PC-9 (cell line): ENCODE results near the gene DYSF. TPM values are rescaled to one million over a fixed set of nuclear protein-coding genes. Genes with fewer than 3 reads are reported as not detected.

Source experiments
- BruUV-seq: library from RNA; stranded (reverse); fragments of 400-500 nt; replicated peaks from 2 replicates; lab custom pipeline; 2021; lab: Mats Ljungman, UMichigan
- CTCF ChIA-PET: fragments of 300-600 bp; sonication (Branson Sonifier 250); formaldehyde crosslinking; loops from one replicate; lab custom pipeline; 2022; ENCODE audit warnings: antibody characterized with exemption; lab: Charles Lee
- POLR2A ChIA-PET: fragments of 300-600 bp; sonication (Branson Sonifier 250); formaldehyde crosslinking; loops from one replicate; lab custom pipeline; 2022; ENCODE audit warnings: antibody characterized with exemption; ENCODE audit not compliant: unreplicated experiment; lab: Charles Lee
- DNase-seq, 2 experiments: peaks; one replicate each; pipeline versions ENCODE4 v3.0.0 to v3.0.0-alpha.2; 2015 to 2022; ENCODE audit warnings: mixed read lengths in 1 of 2
- H2AFZ ChIP-seq: fragments of 200-600 bp; sonication (generic); 2 replicates; pipeline ENCODE4 v1.8.1; 2017; ENCODE audit warnings: antibody characterized with exemption
- H3F3A ChIP-seq: fragments of 200-600 bp; sonication (generic); 2 replicates; pipeline ENCODE4 v1.8.1; 2017; ENCODE audit warnings: antibody characterized with exemption, mild to moderate bottlenecking, low read depth; ENCODE audit not compliant: insufficient read depth
- H3K27ac ChIP-seq: fragments of 200-600 bp; sonication (generic); 2 replicates; pipeline ENCODE4 v1.6.1; 2016; ENCODE audit warnings: mixed run types
- H3K27me3 ChIP-seq: fragments of 200-600 bp; sonication (generic); 2 replicates; pipeline ENCODE4 v1.6.1; 2016; ENCODE audit warnings: low read depth, mixed run types; ENCODE audit not compliant: insufficient read depth
- H3K36me3 ChIP-seq: fragments of 200-600 bp; sonication (generic); 2 replicates; pipeline ENCODE4 v1.6.1; 2016; ENCODE audit warnings: low read depth, mixed run types
- H3K4me1 ChIP-seq: fragments of 200-600 bp; sonication (generic); replicated peaks from 2 replicates; pipeline ENCODE4 v1.6.1; 2016; ENCODE audit warnings: mixed run types; ENCODE audit not compliant: insufficient read depth
- H3K4me2 ChIP-seq: fragments of 200-600 bp; sonication (generic); 2 replicates; pipeline ENCODE4 v1.6.1; 2017; ENCODE audit warnings: mixed run types
- H3K4me3 ChIP-seq: fragments of 200-600 bp; sonication (generic); 2 replicates; pipeline ENCODE4 v1.6.1; 2016; ENCODE audit warnings: mixed run types
- H3K79me2 ChIP-seq: fragments of 200-600 bp; sonication (generic); 2 replicates; pipeline ENCODE4 v1.6.1; 2017; ENCODE audit warnings: low read depth, mixed run types
- H3K9me2 ChIP-seq: fragments of 200-600 bp; sonication (generic); 2 replicates; pipeline ENCODE4 v1.8.1; 2017; ENCODE audit warnings: mild to moderate bottlenecking; ENCODE audit not compliant: insufficient read depth
- H3K9me3 ChIP-seq: fragments of 200-600 bp; sonication (generic); 2 replicates; pipeline ENCODE4 v1.8.1; 2016; ENCODE audit warnings: low read depth; ENCODE audit not compliant: insufficient read depth
- H4K20me1 ChIP-seq: fragments of 200-600 bp; sonication (generic); 2 replicates; pipeline ENCODE4 v1.8.1; 2017; ENCODE audit not compliant: insufficient read depth
- CTCF ChIP-seq: fragments of 200-600 bp; sonication (generic); conservative IDR thresholded peaks from 2 replicates; pipeline ENCODE4 v1.6.1; 2017; ENCODE audit warnings: mixed run types, antibody characterized with exemption, mild to moderate bottlenecking, moderate library complexity
- EZH2 ChIP-seq: fragments of 200-600 bp; sonication (generic); IDR thresholded peaks from 2 replicates; pipeline ENCODE4 v1.8.0; 2017; ENCODE audit warnings: antibody characterized with exemption, low read depth
- intact Hi-C: fragments of 100-400 bp; cut with micrococcal nuclease; formaldehyde crosslinking; loops from one replicate; pipeline ENCODE4 v1.10.0; 2022; ENCODE audit not compliant: unreplicated experiment
- total RNA-seq: library from RNA; stranded (reverse); gene quantifications from 2 replicates; pipeline ENCODE4 v1.2.3, GENCODE V29; 2021

The DYSF gene
- total RNA-seq, 1 experiment from 2014 or later: 12.2 TPM

- peak overlapping the region; percentile 48 for H3K4me2 ChIP-seq
- TF ChIP-seq EZH2 (no peak), CTCF (no peak)
- BruUV-seq: no TSS peak
- H3K4me1 ChIP-seq: peaks cover 34% of the 10 kb centered on the region
- intact Hi-C loops: loop anchor here (10.0 kb wide), 1 partner anchor 101 kb away; no protein-coding TSS in a partner anchor
- DNase-seq: peak; percentile 44 to 80
- H3K79me2 ChIP-seq: no peaks in the 10 kb centered on the region
- H3K9me3 ChIP-seq: peaks cover 7% of the 10 kb centered on the region; the same call in 1 of the 2 replicates
- peaks cover 7% of the 10 kb centered on the region; the same call in 1 of the 2 replicates for H3K36me3 ChIP-seq
- no peaks in the 10 kb centered on the region for H4K20me1 ChIP-seq
- H3K9me2 ChIP-seq: 0 out of 2 replicates have a peak, but pooled peaks cover 3% of the 10 kb centered on the region
- peaks cover 13% of the 10 kb centered on the region; the same call in 1 of the 2 replicates for H3F3A ChIP-seq
- POLR2A ChIA-PET: no interaction called here
- CTCF ChIA-PET: no interaction called here
- no peak overlapping the region for H2AFZ ChIP-seq
- H3K27me3 ChIP-seq: no peaks in the 10 kb centered on the region
- peak overlapping the region; percentile 41; the same call in 1 of the 2 replicates for H3K27ac ChIP-seq
- no peak overlapping the region for H3K4me3 ChIP-seq
Measured at GRCh38 chr2:71643674-71644357, 190.5 kb downstream of the DYSF start.

- Histone ChIP-seq H3K27ac (0 out of 2 replicates have a peak overlapping the region, but pooled peaks have one; percentile 29), H3K36me3 (peaks cover 7% of the 10 kb centered on the region; the same call in 1 of the 2 replicates), H3K4me1 (peaks cover 34% of the 10 kb centered on the region), H2AFZ (no peak overlapping the region), H3F3A (peaks cover 13% of the 10 kb centered on the region; the same call in 1 of the 2 replicates), H3K4me2 (peak overlapping the region; percentile 48), H3K9me2 (0 out of 2 replicates have a peak, but pooled peaks cover 3% of the 10 kb centered on the region), H3K9me3 (peaks cover 7% of the 10 kb centered on the region; the same call in 1 of the 2 replicates), H4K20me1 (no peaks in the 10 kb centered on the region), H3K27me3 (no peaks in the 10 kb centered on the region), H3K79me2 (no peaks in the 10 kb centered on the region), H3K4me3 (no peak overlapping the region)
- intact Hi-C loops: loop anchor here (10.0 kb wide), 1 partner anchor 99 kb away; no protein-coding TSS in a partner anchor
- CTCF ChIA-PET: no interaction called here
- no TSS peak for BruUV-seq
- TF ChIP-seq EZH2 (no peak), CTCF (no peak)
- peak; percentile 75 to 94 for DNase-seq
- POLR2A ChIA-PET: no interaction called here
Measured at GRCh38 chr2:71646028-71646427, 192.7 kb downstream of the DYSF start.

GRCh38 chr2:71647356-71647755 is 194.0 kb downstream of the DYSF start:
- TF ChIP-seq EZH2 (no peak), CTCF (no peak)
- ChIA-PET CTCF (no interaction called here), POLR2A (no interaction called here)
- peaks cover 34% of the 10 kb centered on the region for H3K4me1 ChIP-seq
- H3K27me3 ChIP-seq: no peaks in the 10 kb centered on the region
- peaks cover 7% of the 10 kb centered on the region; the same call in 1 of the 2 replicates for H3K36me3 ChIP-seq
- peaks cover 13% of the 10 kb centered on the region; the same call in 1 of the 2 replicates for H3F3A ChIP-seq
- H4K20me1 ChIP-seq: no peaks in the 10 kb centered on the region
- H3K4me2 ChIP-seq: no peak overlapping the region
- no peak overlapping the region for H3K27ac ChIP-seq
- no peaks in the 10 kb centered on the region for H3K79me2 ChIP-seq
- BruUV-seq: no TSS peak
- intact Hi-C loops: loop anchor here (10.0 kb wide), 1 partner anchor 97 kb away; no protein-coding TSS in a partner anchor
- H3K4me3 ChIP-seq: no peak overlapping the region
- no peak for DNase-seq
- no peaks in the 10 kb centered on the region for H3K9me2 ChIP-seq
- H3K9me3 ChIP-seq: peaks cover 7% of the 10 kb centered on the region; the same call in 1 of the 2 replicates
- H2AFZ ChIP-seq: no peak overlapping the region
